Measurements from ENCODE around the gene TACC2. TPM values are rescaled to one million over a fixed set of nuclear protein-coding genes. Genes with fewer than 3 reads are reported as not detected.

TACC2 gene
- polyA plus RNA-seq, 1 donor, result 136 TPM

DNA sequence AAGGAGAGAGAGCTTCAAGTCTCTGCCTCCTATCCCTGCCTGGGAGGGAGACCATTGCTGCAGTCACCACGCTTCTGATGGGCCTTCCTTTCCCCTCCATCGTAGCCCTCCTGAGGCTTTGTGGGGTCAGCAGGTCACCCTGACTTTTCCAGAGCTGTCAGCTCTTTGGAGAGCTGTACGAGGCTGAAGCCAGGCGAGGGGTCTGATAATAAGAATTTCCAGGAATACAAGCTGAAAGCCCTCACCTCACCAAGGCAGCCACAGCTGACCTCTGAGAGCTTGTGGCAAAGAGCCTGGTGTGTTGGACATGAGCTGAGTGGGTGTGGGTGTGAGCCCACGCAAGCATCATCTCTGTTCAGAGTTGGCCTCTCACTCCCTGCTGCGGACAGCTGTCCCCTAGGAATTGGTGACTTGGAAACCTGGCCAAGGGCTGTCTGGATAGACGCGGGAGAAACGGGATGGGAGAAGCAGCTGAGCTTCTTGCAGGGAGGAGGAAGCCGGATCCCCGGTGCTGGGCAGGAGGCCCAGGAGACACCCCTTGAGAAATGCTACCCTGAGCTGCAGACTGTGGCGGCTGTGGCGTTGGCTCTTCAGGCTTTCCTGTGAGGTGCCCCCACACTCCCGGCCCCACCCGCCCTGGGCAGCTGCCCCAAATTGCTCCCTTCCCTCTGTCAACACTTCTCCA, 160.1 kb downstream of the TACC2 start:
- peak; percentile 90 for DNase-seq

DNA sequence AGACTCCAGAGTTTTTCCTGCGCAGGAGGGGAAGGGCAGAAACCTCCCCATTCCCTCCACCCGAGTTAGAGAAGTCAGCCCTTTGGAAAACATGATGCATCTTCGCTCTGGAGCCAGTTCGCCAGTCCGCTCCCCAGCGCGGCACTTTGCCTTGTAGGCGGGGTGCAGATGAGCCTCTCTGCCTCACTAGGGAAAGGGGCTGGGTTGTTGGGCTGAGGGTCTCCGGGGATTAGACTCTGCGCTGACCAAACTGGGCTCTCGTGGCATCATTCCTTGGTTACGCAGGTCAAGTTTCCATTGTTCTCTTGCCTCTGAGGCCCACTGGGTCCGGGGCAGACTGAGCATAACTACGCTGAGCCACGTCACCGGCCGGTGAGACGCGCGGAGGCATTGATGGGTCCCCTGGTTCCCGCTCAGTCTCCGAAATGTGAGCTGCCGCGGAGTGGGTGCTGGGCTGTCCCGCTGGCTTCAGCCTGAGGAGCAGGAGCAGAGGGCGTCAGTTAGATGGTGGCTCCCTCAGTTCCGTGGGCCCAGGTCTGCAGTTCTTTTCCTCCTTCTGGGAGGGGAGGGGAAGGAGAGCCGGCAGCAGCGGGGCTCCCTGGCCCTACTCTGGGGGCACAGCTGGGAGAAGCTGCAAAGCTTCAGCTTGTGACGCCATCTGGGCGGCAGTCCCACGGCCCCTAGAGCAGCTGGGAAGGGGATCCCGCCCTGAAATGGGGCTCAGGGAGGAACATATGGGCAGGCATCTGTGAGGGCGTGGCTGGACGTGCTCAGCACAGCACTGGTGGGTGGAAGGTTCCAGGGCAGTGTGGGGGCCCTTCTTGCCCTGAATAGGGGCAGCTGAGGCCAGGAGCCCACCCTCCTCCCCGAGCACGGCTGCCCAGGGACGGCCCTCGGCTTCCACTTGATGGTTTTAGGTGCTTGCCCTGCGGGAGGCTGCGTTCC, 160.9 kb downstream of the TACC2 start:
- peak; percentile 84 for DNase-seq

DNA sequence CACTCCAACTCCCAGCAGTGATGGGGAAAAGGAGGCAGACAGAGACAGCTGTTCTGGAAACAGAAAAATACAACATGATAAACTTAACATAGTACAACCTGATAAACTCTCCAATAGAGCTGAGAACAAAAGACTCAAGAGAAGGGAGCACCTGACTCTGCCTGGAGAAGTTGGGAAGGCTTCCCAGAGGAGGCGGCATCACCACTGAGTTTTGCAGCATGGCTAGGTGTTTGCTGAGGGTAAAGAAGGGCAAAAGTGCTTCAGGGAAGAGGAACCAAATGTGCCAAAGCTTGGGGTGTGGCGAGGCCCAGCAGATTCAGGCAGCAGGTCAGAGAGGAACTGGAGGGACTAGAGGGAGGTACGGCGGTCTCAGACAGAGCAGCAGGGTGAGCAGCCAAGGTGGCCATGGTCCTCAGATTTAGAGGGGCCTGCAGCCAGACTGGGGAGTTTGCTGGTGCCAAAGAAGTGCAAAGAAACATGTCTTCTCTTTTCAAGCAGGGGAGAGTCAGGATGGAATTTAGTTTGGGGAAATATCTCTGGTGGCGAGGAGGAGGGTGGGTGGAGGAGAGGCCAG, 162.2 kb downstream of the TACC2 start:
- no peak for DNase-seq

DNA sequence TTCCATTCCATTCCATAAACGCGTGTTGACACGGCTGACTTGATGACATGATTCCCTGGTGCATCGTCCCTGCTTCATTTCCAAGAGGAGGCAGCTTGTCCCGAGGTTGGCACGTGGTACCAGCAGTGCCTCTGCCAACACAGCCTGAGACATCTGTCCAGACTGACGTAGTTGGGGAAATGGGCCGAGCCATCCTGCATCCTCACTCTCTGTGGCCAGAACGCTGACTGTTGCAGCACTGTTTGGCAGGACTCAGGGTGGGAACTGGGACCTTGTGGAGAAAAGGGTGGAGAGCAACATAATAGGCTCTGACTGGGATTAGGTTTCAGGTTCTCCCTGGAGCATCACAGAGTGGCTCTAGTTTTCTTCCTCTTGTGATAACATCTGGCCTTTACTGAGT, 163.6 kb downstream of the TACC2 start:
- DNase-seq, result peak; percentile 86

DNA sequence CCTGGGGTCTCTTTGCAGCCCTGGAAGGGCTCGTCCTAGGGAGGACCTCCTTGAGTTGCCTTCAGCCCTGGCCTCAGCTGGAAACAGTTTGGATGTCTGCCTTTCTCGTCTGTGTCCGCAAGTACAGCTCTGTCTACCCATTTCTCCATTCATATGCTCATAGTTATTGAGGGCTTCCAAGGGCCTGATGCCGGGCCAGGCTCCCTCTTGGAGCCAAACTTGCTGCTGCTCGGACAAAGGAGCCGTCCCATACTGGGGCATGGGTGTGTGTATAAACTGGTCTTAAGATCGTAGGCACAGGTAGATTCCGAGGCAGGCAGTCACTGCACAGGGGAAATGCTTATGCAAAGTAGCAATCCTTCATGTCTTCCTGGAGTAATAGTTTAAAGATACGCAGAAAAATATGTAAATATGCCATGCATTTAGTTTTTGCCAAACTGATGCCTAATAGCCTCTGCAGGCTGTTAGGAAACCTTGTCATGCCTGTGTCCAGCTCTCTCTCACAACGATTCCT, 165.1 kb downstream of the TACC2 start:
- no peak for DNase-seq

DNA sequence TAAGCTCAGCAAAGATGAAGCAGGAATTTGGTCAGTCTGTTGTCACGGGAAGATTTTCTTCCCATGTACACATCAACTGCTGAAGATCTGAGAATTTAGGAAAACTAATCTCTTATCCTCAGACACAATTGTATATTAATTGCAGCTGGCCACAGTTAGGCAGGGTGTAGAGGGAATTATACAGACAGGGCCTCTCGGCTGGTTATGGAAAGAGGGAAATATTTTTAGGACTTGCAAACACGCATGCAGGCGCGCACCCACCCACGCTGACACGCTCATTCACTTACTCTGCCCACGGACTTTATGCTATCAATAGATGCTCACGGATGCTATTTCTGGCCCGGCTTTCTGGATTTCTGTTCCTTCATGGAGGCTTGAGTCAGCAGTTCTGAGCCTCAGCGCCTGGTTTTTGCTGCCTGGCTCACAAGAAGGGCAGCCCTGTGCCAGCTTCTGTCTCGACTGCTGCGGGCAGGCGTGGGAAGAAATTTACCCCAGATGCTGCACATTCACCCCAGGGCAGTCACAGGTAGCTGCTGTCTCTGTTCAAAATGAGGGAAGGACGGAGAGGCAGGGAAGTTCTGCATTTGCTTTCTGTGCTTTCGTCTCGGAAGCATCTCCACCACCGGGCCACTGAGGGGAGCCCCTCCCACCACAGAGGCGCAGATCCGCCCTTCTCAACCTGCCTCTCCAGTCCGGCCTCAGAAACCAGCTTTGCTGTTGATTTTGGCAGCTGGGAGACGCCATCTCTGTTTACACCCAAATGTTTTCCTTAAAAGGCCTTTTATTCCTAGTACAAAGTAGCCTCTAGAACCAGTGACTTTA, 165.8 kb downstream of the TACC2 start:
- DNase-seq, result no peak

DNA sequence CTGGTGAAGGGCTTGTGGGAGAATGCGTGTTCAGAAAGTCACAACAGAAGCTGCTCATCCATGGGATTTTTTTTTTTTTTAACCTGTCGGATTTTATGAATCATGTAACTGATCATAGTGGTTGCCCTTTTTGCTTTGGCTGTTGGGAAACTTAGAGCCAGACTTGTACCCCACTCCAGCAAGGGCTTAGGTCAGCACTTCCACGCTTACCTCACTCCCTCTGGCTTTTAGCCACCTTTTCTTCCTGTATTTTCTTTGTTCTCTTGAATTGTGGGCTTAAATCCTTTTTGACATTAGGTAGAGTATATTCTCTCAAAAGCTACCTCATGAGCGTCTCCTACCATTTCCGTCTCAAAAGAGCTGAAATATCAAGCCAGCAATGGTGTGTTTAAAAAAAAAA, 168.5 kb downstream of the TACC2 start:
- no peak for DNase-seq

DNA sequence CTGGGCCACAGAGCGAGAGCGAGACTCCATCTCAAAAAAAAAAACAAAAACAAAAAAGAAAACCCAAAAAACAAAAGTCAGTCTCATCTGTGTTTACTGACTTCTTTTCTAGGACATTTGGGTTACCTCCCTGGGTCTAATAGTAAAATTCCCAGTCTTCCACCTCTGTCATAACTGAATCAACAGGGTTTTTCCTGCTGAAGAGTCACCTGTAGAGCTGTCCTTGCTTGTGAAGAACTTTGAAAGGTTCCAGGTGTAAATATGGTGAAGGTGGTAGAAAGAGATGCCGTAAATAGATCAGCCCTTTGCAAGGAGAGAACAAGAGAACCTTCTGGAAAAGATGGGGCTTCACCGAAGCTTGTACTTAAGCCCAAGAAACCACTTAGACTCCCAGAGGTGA, 169.4 kb downstream of the TACC2 start:
- no peak for DNase-seq

DNA sequence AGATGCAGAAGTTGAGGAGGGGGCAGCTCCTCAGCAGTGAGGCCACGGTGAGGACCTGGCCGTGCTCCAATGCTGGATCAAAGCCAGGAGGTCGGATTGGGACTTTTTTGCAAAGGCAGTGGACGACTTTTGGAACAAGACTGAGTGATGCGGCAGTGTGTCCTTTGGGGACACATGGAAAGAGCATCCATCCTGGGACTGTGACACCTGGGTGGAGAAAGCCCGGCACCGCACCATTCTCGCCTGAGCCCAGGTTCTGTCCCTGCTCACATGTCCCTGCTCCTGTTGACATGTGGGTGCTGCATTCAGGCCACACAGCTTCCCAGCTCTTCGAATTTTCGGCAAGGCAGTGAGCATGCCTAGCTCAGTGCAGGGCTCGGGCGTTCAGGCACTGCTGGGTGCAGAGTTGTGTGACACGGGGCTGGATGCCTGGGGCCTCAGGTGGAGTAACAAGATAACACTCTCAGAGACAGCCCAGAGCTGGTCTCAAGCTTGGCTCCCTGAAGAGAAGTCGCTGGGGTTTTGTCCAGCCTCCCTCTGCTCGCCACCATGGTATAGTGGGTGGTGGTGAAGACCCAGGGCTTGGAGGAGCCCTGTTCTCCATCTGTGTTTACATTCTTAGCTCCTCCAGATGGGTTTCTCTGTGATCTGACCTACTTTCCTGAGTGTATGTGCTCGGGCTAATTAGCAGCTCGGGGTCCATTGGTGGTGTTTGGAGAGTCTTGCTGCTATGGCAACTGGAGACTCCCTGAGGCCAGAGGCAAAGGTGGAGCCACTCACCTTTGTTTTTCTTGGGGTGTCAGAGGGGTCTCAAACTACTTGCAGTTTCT, 170.4 kb downstream of the TACC2 start:
- no peak for DNase-seq

DNA sequence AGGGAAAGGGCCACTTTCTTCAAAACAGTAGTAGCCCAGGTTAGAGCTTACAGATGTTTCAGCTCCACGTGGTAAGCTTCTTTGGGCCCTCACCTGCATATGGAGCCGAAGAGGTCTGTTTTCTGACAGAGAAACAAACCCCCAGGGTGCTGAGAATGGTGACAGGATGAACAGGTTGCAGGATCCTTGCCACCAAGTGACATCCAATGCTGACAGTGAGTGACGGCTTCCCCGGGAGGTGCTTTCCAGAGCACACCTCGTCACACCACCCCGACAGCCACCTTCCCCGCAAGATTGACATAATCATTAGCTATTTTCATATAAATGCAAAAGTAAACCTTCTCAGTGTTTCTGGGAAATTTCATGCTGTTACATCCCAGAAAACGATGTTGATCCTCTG, 172.8 kb downstream of the TACC2 start:
- DNase-seq, result no peak

DNA sequence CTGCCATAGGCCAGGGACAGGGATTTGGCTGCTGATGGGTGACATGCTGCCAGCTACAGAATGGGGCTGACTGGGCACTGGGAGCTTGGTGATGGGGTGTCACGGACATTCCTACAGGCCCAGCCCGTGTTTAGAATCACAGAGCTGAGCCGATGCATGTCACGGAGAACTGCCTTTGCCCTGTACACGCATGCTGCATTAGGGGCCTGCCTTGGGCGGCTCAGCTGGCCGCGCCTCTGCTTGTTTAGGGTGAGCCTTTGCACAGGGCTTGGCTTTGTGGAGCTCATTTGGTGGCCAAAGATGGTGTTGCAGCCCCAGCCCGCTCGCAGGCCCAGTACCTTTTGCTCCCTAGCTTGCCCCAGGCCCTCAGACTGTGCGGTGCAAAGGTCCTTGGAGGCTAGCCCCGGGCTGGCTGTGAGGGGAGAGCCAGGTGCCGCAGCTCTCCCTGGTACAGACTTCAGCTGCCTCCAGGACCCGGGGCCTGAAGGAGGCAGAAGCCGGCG, 173.8 kb downstream of the TACC2 start:
- DNase-seq, result no peak

DNA sequence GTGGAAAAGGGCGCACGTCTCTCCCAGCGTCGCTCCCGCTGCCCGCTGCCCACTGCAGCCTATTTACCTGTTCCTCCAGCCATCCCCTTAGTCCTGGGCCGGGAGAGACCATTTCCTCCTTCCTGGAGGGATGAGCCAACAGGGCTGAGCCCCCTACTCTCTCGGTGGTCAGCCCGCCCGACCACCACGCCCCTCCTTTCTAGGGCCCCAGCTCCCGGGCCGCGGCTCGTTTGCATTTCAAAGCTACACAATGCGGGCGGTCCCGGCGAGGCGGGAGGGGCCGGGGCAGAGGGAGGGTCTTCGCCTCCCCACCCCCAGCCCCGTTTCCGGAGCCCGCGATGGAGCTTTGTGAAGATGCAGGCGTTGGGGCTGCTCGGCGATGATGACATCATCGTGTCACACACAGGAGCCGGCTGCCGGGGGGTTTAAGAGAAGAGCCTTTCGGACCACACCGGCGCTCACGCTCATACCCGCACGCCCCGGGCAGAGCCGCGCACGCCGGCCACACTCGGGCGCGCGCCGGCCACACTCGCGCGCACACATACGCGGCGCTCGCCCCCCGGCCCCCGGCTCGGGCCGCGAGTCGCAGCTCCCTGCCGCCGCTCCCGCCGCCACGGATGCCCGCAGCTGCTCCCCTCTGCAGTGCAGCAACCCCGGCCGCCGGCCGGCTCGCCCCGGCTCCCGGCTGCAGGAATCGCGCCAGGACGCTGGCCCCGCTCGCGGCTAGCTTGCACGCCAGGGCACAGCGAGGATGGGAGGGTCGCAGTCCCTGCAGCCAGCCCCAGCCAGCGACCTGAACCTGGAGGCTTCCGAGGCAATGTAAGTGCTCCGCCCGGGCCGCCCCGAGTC, 174.4 kb downstream of the TACC2 start:
- DNase-seq, result no peak

DNA sequence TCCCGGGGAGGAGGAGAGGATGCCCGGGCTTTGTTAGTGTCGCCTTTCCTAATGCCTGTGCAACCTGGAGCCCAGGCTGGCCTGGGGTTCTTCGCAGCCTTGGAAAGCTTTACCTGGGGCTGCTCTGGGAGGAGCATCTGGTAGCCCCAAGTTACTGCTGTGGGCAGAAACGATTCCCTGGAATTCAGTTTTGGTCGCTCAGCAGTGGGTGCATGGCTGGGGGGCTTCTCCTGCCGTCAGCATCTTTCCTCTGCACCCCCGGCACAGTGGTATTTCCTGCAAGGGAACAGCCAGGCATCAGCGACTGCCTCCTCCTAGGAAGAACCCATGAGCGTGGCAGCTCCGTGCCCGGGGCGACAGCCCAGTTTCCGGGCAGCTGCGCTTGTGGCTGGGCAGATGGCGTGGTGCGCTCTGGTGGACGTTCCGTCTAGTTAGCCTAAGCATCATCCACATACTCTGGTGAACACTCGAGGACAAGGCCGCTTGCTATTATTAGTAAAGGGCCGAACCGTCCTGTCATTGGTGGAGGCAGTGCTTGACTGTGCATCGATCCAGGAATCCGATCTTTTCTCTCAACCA, 175.1 kb downstream of the TACC2 start:
- DNase-seq, result no peak

DNA sequence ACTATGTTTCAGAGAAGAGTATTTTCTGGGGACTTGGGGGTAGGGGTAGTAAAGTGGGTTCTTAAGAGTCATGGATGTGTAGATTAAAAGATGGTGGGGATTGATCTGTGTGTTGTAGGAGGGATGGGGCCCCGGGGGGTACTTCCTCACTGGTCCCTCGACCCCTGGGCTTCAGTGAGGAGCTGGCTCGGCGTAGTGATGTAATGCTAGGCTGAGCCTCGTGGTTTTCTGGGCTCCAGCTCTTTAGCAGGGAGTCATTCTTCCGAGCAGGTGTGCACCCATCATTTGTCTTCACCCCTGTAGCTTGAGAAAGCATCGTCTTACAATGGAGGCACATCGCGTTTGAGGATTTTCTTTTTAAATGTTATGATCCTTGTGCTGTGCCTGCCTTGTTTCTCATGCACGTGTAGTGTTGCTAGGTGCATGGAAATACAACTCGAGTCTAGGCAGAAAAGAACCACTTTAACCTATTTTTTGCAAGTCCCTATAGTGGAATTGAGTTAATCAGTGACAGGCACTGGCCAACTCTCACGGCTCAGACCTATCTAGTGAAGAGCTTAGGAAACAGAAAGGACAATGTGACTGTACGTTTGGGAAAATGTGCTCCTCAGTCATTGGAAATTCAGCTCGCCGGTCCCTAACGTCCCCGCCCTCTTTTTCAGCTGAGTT, 176.0 kb downstream of the TACC2 start:
- DNase-seq, result no peak

DNA sequence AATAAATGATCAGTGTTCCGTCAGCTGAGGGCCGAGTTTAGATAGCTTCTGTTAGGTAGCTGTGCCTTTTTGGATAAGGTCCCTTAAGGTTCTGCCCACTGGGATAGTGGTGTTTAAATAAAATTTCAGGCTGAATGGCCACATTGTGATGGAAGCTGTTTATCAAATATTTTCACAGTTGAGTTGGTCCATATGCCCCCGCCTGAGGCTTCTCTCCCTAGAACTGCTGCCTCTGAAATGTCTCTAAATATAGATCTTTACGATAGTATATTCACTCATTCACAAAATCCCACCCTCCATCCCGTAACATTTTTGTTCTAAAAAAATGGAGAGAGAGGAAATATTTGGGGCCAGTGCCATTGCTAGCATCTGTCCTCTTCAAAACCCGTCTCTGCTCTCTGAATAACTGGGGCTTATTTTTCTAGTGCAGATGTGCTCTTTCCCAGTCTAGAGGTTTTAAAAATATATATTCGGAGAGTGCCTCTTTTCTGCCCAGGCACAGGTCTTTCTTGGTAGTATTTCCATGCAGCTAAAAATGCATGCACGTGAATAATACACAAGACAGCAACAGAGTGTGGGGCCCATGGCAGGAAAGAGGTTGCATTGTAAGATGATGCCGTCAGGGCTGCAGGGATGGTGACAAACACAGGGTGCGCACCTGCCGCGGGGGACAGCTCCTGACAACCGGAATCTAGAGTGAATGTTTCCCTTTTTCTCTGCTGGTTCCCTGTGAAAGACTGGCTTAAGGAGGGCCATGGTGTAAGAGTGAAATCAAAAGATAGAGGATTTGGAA, 176.7 kb downstream of the TACC2 start:
- DNase-seq, result no peak

DNA sequence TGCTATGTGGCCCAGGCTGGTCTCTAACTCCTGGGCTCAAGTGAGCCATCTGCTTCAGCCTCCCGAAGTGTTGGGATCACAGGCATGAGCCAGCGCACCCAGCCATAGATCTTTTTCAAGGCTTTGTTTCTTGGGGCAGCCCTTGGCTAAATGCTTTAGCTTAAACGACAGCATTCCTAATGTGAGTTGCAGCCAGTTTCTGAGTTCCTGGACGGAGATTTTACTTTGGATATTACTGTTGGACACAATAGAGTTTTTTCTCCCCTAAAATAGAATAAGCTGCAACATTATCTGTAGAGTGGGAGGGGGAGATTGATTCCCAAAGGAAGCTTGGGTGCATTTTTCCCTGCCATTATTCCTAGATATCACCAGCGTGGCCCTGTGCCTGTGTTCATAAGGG, 179.1 kb downstream of the TACC2 start:
- no peak for DNase-seq

DNA sequence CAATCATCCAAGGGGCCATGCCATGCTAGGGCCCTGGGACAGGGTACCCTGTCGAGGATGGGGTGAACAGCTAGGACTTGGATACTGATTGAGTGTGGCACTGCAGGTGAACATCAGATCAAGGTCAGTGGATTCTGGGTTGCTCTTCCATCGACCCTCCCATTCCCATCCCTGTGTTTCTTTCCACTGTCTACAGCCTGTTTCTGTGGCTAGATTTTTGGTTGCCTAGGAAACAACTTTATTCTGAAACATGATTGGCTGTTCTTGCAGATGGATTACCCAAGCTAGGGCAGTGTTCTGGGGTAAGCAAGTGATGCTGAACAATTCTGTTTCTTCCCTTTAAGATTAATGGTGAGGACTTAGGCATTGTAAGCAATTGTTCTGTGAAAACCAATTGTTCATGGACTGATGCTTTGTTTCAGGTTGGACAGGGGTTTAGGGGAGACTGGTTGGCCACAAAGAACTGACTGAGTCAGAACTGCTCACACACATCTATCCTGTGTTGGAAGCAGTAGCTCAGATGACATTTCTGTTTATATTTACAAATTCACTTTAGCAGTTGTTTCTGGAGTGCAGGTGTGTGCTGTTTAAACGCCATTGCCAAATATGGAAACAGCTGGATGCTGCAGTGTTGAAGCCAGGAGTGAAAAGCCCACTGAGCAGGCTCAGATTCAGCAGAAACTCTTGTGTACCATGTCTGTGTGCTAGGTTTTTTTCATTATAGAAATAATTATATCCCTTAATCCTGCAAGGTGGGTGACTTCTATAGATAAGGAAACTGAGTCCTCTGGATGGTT, 179.8 kb downstream of the TACC2 start:
- DNase-seq, result no peak

DNA sequence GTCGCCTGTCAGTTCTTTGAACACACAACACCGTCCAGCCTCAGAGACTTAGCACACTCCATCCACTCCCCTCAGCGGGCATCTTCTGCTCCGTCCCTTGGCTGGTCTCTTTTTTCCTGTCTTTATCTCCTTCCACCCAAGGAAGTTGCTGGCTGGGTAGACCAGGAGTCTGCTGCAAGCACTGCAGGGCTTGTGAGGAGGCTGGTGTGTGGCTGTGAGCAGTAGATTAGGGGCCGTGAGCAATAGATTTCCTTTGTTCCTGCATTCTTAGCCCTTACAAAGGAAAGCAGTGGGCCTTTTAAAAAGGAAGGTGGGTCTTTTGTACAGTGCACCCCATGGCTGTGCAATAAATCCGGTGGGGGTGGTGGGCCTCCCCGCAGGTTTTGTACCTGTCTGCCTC, 181.8 kb downstream of the TACC2 start:
- DNase-seq, result no peak
